H1 (cell line): ENCODE data around the gene EMP2. TPM values are rescaled to one million over a fixed set of nuclear protein-coding genes. Genes with fewer than 3 reads are reported as not detected.

Source experiments
- CTCF ChIA-PET: fragments of 300-600 bp; sonication (Branson Sonifier 250); formaldehyde crosslinking; loops from one replicate; lab custom pipeline; 2021; ENCODE audit not compliant: partially characterized antibody; lab: Charles Lee
- POLR2A ChIA-PET: fragments of 300-600 bp; sonication (Branson Sonifier 250); formaldehyde crosslinking; loops from one replicate; lab custom pipeline; 2021; ENCODE audit warnings: inconsistent platforms; ENCODE audit not compliant: partially characterized antibody; lab: Charles Lee
- DNase-seq, 2 experiments: peaks; one replicate each; pipeline versions ENCODE4 v3.0.0 to v3.0.0-alpha.2; 2010 to 2022; ENCODE audit warnings: low spot score in 2 of 2, low read depth in 1 of 2, mixed read lengths in 1 of 2
- FAIRE-seq: peaks from 2 replicates; lab custom pipeline; 2011; peaks lifted over from hg19 to GRCh38; lab: Jason Lieb, UNC
- H2AFZ ChIP-seq: 2 replicates; pipeline ENCODE4 v1.8.1; 2012; ENCODE audit warnings: low read length, inconsistent platforms
- H2AK5ac ChIP-seq: 2 replicates; pipeline ENCODE4 v1.6.1; 2013; ENCODE audit warnings: low read depth, low read length
- H2BK120ac ChIP-seq: replicated peaks from 2 replicates; pipeline ENCODE3; 2013; ENCODE audit warnings: low read depth, low read length, inconsistent platforms
- H2BK12ac ChIP-seq: 2 replicates; pipeline ENCODE4 v1.6.1; 2013; ENCODE audit warnings: low read depth, low read length
- H2BK15ac ChIP-seq: 2 replicates; pipeline ENCODE4 v1.6.1; 2013; ENCODE audit warnings: low read length
- H2BK20ac ChIP-seq: 2 replicates; pipeline ENCODE4 v1.6.1; 2013; ENCODE audit warnings: low read length
- H2BK5ac ChIP-seq: 2 replicates; pipeline ENCODE4 v1.6.1; 2013; ENCODE audit warnings: low read depth, low read length
- H3K14ac ChIP-seq: 2 replicates; pipeline ENCODE4 v1.6.1; 2013; ENCODE audit warnings: inconsistent platforms; ENCODE audit not compliant: insufficient read length
- H3K18ac ChIP-seq: 2 replicates; pipeline ENCODE4 v1.6.1; 2013; ENCODE audit warnings: low read length; ENCODE audit errors: extremely low read depth
- H3K23ac ChIP-seq: 2 replicates; pipeline ENCODE4 v1.6.1; 2013; ENCODE audit warnings: inconsistent platforms; ENCODE audit not compliant: insufficient read length
- H3K23me2 ChIP-seq: 2 replicates; pipeline ENCODE4 v1.6.1; 2013; ENCODE audit warnings: low read depth, low read length
- H3K27ac ChIP-seq: 2 replicates; pipeline ENCODE4 v1.6.1; 2011; ENCODE audit warnings: low read depth, low read length, inconsistent platforms
- H3K27me3 ChIP-seq, 4 experiments: replicated peaks in 1 of 4; 1 replicate in 1 of 4; 2 replicates in 3 of 4; pipeline versions ENCODE4 v1.6.1 to v1.8.1; 2011 to 2013; ENCODE audit warnings: low read length in 3 of 4, mild to moderate bottlenecking in 3 of 4, inconsistent platforms in 2 of 4, mixed read lengths in 2 of 4, moderate library complexity in 1 of 4; ENCODE audit not compliant: control insufficient read depth in 3 of 4, insufficient read depth in 3 of 4; ENCODE audit errors: extremely low read depth in 1 of 4
- H3K36me3 ChIP-seq, 4 experiments: 2 replicates each; pipeline versions ENCODE4 v1.6.1 to v1.8.1; 2011 to 2013; ENCODE audit warnings: mild to moderate bottlenecking in 4 of 4, low read length in 3 of 4, moderate library complexity in 2 of 4, control low read depth in 1 of 4, inconsistent platforms in 1 of 4; ENCODE audit not compliant: insufficient read depth in 4 of 4, control insufficient read depth in 2 of 4
- H3K4ac ChIP-seq: replicated peaks from 2 replicates; pipeline ENCODE3; 2013; ENCODE audit warnings: low read length, low read depth, mixed read lengths, inconsistent platforms; ENCODE audit not compliant: insufficient read length
- H3K4me1 ChIP-seq, 4 experiments: replicated peaks in 1 of 4; 1 replicate in 1 of 4; 2 replicates in 3 of 4; pipeline versions ENCODE4 v1.6.1 to v1.8.1; 2011 to 2013; ENCODE audit warnings: low read length in 3 of 4, inconsistent platforms in 2 of 4, mixed read lengths in 1 of 4; ENCODE audit not compliant: insufficient read depth in 4 of 4, control insufficient read depth in 3 of 4
- H3K4me2 ChIP-seq, 2 experiments: 2 replicates each; pipeline versions ENCODE4 v1.6.1 to v1.8.1; 2011 to 2013; ENCODE audit warnings: low read depth in 2 of 2, low read length in 2 of 2, control low read depth in 1 of 2, inconsistent platforms in 1 of 2, mild to moderate bottlenecking in 1 of 2; ENCODE audit not compliant: insufficient read depth in 1 of 2
- H3K4me3 ChIP-seq, 4 experiments: fragments of 200-600, 300-600 bp in 1 of 4; sonication (generic), shearing (Covaris generic), sonication (Bioruptor Twin) in 1 of 4; 2 replicates each; pipeline versions ENCODE4 v1.5.1 to v1.8.1; 2011 to 2016; ENCODE audit warnings: low read length in 4 of 4, low read depth in 3 of 4, control low read depth in 2 of 4, inconsistent platforms in 2 of 4, mild to moderate bottlenecking in 2 of 4, mixed read lengths in 1 of 4, moderate library complexity in 1 of 4; ENCODE audit not compliant: insufficient read depth in 2 of 4; ENCODE audit errors: extremely low read depth in 1 of 4
- H3K56ac ChIP-seq: replicated peaks from 2 replicates; pipeline ENCODE3; 2013; ENCODE audit warnings: low read depth, mild to moderate bottlenecking, mixed read lengths, low read length, inconsistent platforms; ENCODE audit not compliant: insufficient read length
- H3K79me1 ChIP-seq: 2 replicates; pipeline ENCODE4 v1.6.1; 2013; ENCODE audit warnings: low read depth, low read length, control low read depth
- H3K79me2 ChIP-seq, 2 experiments: 2 replicates each; pipeline versions ENCODE4 v1.6.1 to v1.8.1; 2012 to 2013; ENCODE audit warnings: low read length in 2 of 2, mild to moderate bottlenecking in 2 of 2, inconsistent platforms in 1 of 2; ENCODE audit not compliant: insufficient read depth in 2 of 2, control insufficient read depth in 1 of 2
- H3K9ac ChIP-seq, 4 experiments: replicated peaks in 1 of 4; 1 replicate in 1 of 4; 2 replicates in 3 of 4; pipeline versions ENCODE4 v1.6.1 to v1.8.1; 2011 to 2013; ENCODE audit warnings: low read depth in 3 of 4, low read length in 3 of 4, control low read depth in 2 of 4, mild to moderate bottlenecking in 2 of 4, moderate library complexity in 2 of 4, inconsistent platforms in 1 of 4; ENCODE audit errors: extremely low read depth in 1 of 4
- H3K9me3 ChIP-seq, 2 experiments: 2 replicates each; pipeline versions ENCODE4 v1.6.1 to v1.8.1; 2012 to 2013; ENCODE audit warnings: mild to moderate bottlenecking in 2 of 2, moderate library complexity in 2 of 2, control low read depth in 1 of 2, inconsistent platforms in 1 of 2, low read depth in 1 of 2, low read length in 1 of 2, mixed read lengths in 1 of 2; ENCODE audit not compliant: insufficient read depth in 2 of 2
- H4K20me1 ChIP-seq, 2 experiments: replicated peaks in 1 of 2; 2 replicates each; pipeline versions ENCODE3 to v1.8.1; 2011 to 2013; ENCODE audit warnings: inconsistent platforms in 2 of 2, low read length in 2 of 2, mild to moderate bottlenecking in 1 of 2; ENCODE audit not compliant: insufficient read depth in 2 of 2, control insufficient read depth in 1 of 2
- H4K5ac ChIP-seq: 2 replicates; pipeline ENCODE4 v1.6.1; 2013; ENCODE audit warnings: low read length, low read depth, mixed read lengths, inconsistent platforms; ENCODE audit not compliant: insufficient read length
- H4K8ac ChIP-seq: 2 replicates; pipeline ENCODE4 v1.8.0; 2013; ENCODE audit warnings: mild to moderate bottlenecking, moderate library complexity, low read length, inconsistent platforms; ENCODE audit not compliant: insufficient read depth; ENCODE audit errors: extremely low read depth
- H4K91ac ChIP-seq: replicated peaks from 2 replicates; pipeline ENCODE3; 2013; ENCODE audit warnings: low read length, mixed read lengths, inconsistent platforms; ENCODE audit not compliant: insufficient read length
- CEBPB ChIP-seq: IDR thresholded peaks from 2 replicates; pipeline ENCODE4 v1.6.1; 2012; ENCODE audit warnings: low read depth, low read length
- KDM1A ChIP-seq: fragments of 200-600, 300-600 bp; sonication (generic); IDR thresholded peaks from 2 replicates; pipeline ENCODE4 v1.7.1; 2016; ENCODE audit warnings: mild to moderate bottlenecking, low read length, borderline replicate concordance
- WGBS, 2 experiments: shearing (Covaris generic) in 1 of 2; methylation state at CpG; one replicate each; pipeline versions ENCODE4 v1.1.6 to v1.1.7; 2013 to 2015; ENCODE audit warnings: low lambda C conversion rate in 2 of 2, mixed read lengths in 2 of 2, inconsistent platforms in 1 of 2, low coverage in 1 of 2, missing lambda C conversion rate in 1 of 2; ENCODE audit not compliant: insufficient replicate concordance in 2 of 2, insufficient coverage in 1 of 2, insufficient read length in 1 of 2; ENCODE audit errors: extremely low coverage in 1 of 2, missing lambda C conversion rate in 1 of 2; 5-methylcytosine and 5-hydroxymethylcytosine counted together
- polyA plus RNA-seq, 7 experiments: library from polyadenylated mRNA; depleted of rRNA in 3 of 7; stranded (reverse) in 5 of 7; unstranded in 2 of 7; fragments of >200 nt in 5 of 7; fragments of 200-250 nt in 2 of 7; gene quantifications; 1 replicate in 5 of 7; 2 replicates in 1 of 7; 4 replicates in 1 of 7; pipeline versions ENCODE4 v1.2.1 to v1.2.3, GENCODE V29; 2011 to 2013; ENCODE audit warnings: missing spikeins in 2 of 7, mixed read lengths in 2 of 7
- total RNA-seq: library from RNA; stranded (reverse); fragmentation: NEBNext Ultra II Directional; extraction: Animal tissue kit (Norgen Biotek cat#: 25700); gene quantifications from 2 replicates; pipeline ENCODE4 v1.2.1, GENCODE V29; 2021

Gene EMP2
- total and polyA plus RNA-seq, 2 of the 8 experiments (the other 6 are each of a cell fraction or from before 2014, with no cell fraction given) = 22.6 to 23.3 TPM

- POLR2A ChIA-PET = interaction anchor here (0.5 to 1.3 kb wide), 2 partner anchors 9 to 1832 kb away, joined by 3 read pairs; no protein-coding TSS in a partner anchor
- Histone ChIP-seq H3K79me1 (peaks cover 8% of the 10 kb centered on the region), H3K4me3 (no peak overlapping the region; a peak in 1 of 8 replicates), H3K27me3 (no peaks in the 10 kb centered on the region), H3K23ac (no peak overlapping the region), H4K5ac (no peak overlapping the region), H3K79me2 (peaks cover 0 to 2% of the 10 kb centered on the region in 2 experiments; a peak in 1 of 4 replicates), H2BK120ac (no peak overlapping the region), H2AK5ac (no peak overlapping the region; the same call in 1 of the 2 replicates), H3K9ac (peak overlapping the region in 1 of 4 experiments; percentile 10; a peak in 1 of 7 replicates), H3K4me1 (peaks cover 9 to 30% (median 21%) of the 10 kb centered on the region in 4 experiments), H3K4me2 (peak overlapping the region; percentile 25 to 45), H3K56ac (no peak overlapping the region), H3K23me2 (peaks cover 9% of the 10 kb centered on the region; the same call in 1 of the 2 replicates), H3K14ac (no peak overlapping the region), H2BK12ac (no peak overlapping the region; the same call in 1 of the 2 replicates), H4K91ac (peak overlapping the region; percentile 25), H2BK5ac (peak overlapping the region; percentile 35; the same call in 1 of the 2 replicates), H2BK15ac (peak overlapping the region; percentile 12; the same call in 1 of the 2 replicates), H3K18ac (0 out of 2 replicates have a peak overlapping the region, but pooled peaks have one; percentile 27), H3K27ac (no peak overlapping the region), H3K36me3 (no peaks in the 10 kb centered on the region), H3K9me3 (no peaks in the 10 kb centered on the region), H2AFZ (no peak overlapping the region), H4K8ac (no peak overlapping the region), H4K20me1 (peaks cover 5 to 7% of the 10 kb centered on the region in 2 experiments), H3K4ac (no peak overlapping the region), H2BK20ac (no peak overlapping the region)
- FAIRE-seq (no peak), DNase-seq (no peak)
- TF ChIP-seq CEBPB (no peak), KDM1A (peak; percentile 33; the same call in 1 of the 2 replicates)
- CTCF ChIA-PET = interaction anchor here (0.5 to 2.6 kb wide), 9 partner anchors 8 to 161 kb away, joined by 3 to 7 read pairs (median 3); no protein-coding TSS in a partner anchor
- WGBS, 2 experiments = 77% methylated on average over 17 of the region's 17 CpGs; no CpG with 5 or more reads in 1 of the 2 experiments
Observed at GRCh38 chr16:10576390-10577304, 3.8 kb downstream of the EMP2 start.
